GM23338 (cell line): ENCODE data around the gene PDE4B. TPM values are rescaled to one million over a fixed set of nuclear protein-coding genes. Genes with fewer than 3 reads are reported as not detected.

Experiments used
- ATAC-seq: fragments of 200-7000 bp; cut with Tn5 transposase; 3 replicates; pipeline ENCODE4 v1.9.1; 2020
- DNase-seq: peaks from one replicate; pipeline ENCODE4 v3.0.0-alpha.2; 2015; ENCODE audit warnings: low spot score
- H2AFZ ChIP-seq: fragments of 200-600 bp; sonication (generic); 2 replicates; pipeline ENCODE4 v1.8.0; 2016; ENCODE audit warnings: antibody characterized with exemption, mild to moderate bottlenecking, moderate library complexity
- H3F3A ChIP-seq: fragments of 200-600 bp; sonication (generic); replicated peaks from 2 replicates; pipeline ENCODE4 v1.8.0; 2017; ENCODE audit warnings: antibody characterized with exemption, mixed run types, low read depth
- H3K27ac ChIP-seq: fragments of 200-600 bp; sonication (generic); 2 replicates; pipeline ENCODE4 v1.6.1; 2016; ENCODE audit warnings: low read depth
- H3K27me3 ChIP-seq: fragments of 200-600 bp; sonication (generic); 2 replicates; pipeline ENCODE4 v1.8.0; 2016; ENCODE audit warnings: mild to moderate bottlenecking, mixed run types, moderate library complexity; ENCODE audit not compliant: insufficient read depth
- H3K36me3 ChIP-seq: fragments of 200-600 bp; sonication (generic); 2 replicates; pipeline ENCODE4 v1.8.0; 2016; ENCODE audit warnings: mild to moderate bottlenecking; ENCODE audit not compliant: insufficient read depth
- H3K4me1 ChIP-seq: fragments of 200-600 bp; sonication (generic); 2 replicates; pipeline ENCODE4 v1.8.0; 2016; ENCODE audit warnings: mild to moderate bottlenecking, moderate library complexity; ENCODE audit not compliant: insufficient read depth
- H3K4me2 ChIP-seq: fragments of 200-600 bp; sonication (generic); 2 replicates; pipeline ENCODE4 v1.7.1; 2017; ENCODE audit warnings: mixed run types
- H3K4me3 ChIP-seq: fragments of 200-600 bp; sonication (generic); 2 replicates; pipeline ENCODE4 v1.6.1; 2016; ENCODE audit warnings: mixed run types
- H3K79me2 ChIP-seq: fragments of 200-600 bp; sonication (generic); replicated peaks from 2 replicates; pipeline ENCODE4 v1.8.0; 2017; ENCODE audit warnings: mild to moderate bottlenecking; ENCODE audit not compliant: insufficient read depth
- H3K9me2 ChIP-seq: fragments of 200-600 bp; sonication (generic); 2 replicates; pipeline ENCODE4 v1.8.0; 2017; ENCODE audit not compliant: insufficient read depth
- H4K20me1 ChIP-seq: fragments of 200-600 bp; sonication (generic); replicated peaks from 2 replicates; pipeline ENCODE4 v1.8.0; 2017; ENCODE audit warnings: mild to moderate bottlenecking; ENCODE audit not compliant: insufficient read depth
- H3K27ac Mint-ChIP-seq: 2 replicates; pipeline ENCODE4 v1.8.0; 2020; ENCODE audit warnings: inconsistent platforms, mild to moderate bottlenecking, moderate library complexity, mixed read lengths
- H3K27me3 Mint-ChIP-seq: 3 replicates; pipeline ENCODE4 v1.8.0; 2022; ENCODE audit warnings: low read depth, mild to moderate bottlenecking, moderate library complexity, mixed read lengths, inconsistent platforms; ENCODE audit not compliant: insufficient read depth, poor library complexity
- H3K36me3 Mint-ChIP-seq: 3 replicates; pipeline ENCODE4 v1.8.0; 2021; ENCODE audit warnings: low read depth, mild to moderate bottlenecking, inconsistent platforms, moderate library complexity, mixed read lengths
- H3K4me1 Mint-ChIP-seq: 3 replicates; pipeline ENCODE4 v1.8.0; 2020; ENCODE audit warnings: mild to moderate bottlenecking, inconsistent platforms, mixed read lengths
- H3K4me3 Mint-ChIP-seq: 3 replicates; pipeline ENCODE4 v1.8.0; 2021; ENCODE audit warnings: moderate library complexity, mild to moderate bottlenecking, inconsistent platforms, mixed read lengths
- H3K9me3 Mint-ChIP-seq: 3 replicates; pipeline ENCODE4 v1.8.0; 2020; ENCODE audit warnings: moderate library complexity, mild to moderate bottlenecking, inconsistent platforms, mixed read lengths
- CREB1 ChIP-seq: fragments of 250-450 bp; sonication (Bioruptor Pico); IDR thresholded peaks from 2 replicates; pipeline ENCODE4 v1.5.0; 2020; ENCODE audit warnings: low read depth, mild to moderate bottlenecking, moderate library complexity
- ETS1 ChIP-seq: IDR thresholded peaks from 2 replicates; pipeline ENCODE4 v1.6.1; 2016; ENCODE audit warnings: antibody characterized with exemption
- EZH2 ChIP-seq: fragments of 200-600 bp; sonication (generic); IDR thresholded peaks from one replicate; pipeline ENCODE4 v1.8.0; 2017; ENCODE audit warnings: antibody characterized with exemption, mild to moderate bottlenecking, low read depth; ENCODE audit not compliant: unreplicated experiment
- JUNB ChIP-seq: IDR thresholded peaks from one replicate; pipeline ENCODE4 v1.6.1; 2016; ENCODE audit warnings: antibody characterized with exemption; ENCODE audit not compliant: unreplicated experiment
- NANOG ChIP-seq: IDR thresholded peaks from 2 replicates; pipeline ENCODE4 v1.6.1; 2016; ENCODE audit warnings: antibody characterized with exemption, borderline replicate concordance
- REST ChIP-seq: IDR thresholded peaks from one replicate; pipeline ENCODE4 v1.6.1; 2018; ENCODE audit warnings: antibody characterized with exemption; ENCODE audit not compliant: unreplicated experiment
- STAT1 ChIP-seq: IDR thresholded peaks from one replicate; pipeline ENCODE4 v1.6.1; 2016; ENCODE audit warnings: antibody characterized with exemption; ENCODE audit not compliant: unreplicated experiment
- ZNF462 ChIP-seq: fragments of 250-450 bp; sonication (Bioruptor Pico); IDR thresholded peaks from 2 replicates; pipeline ENCODE4 v1.5.0; 2020; ENCODE audit warnings: mild to moderate bottlenecking, moderate library complexity
- polyA plus RNA-seq: library from polyadenylated mRNA; unstranded; fragments of >200 nt; fragmentation: Nextera tagmentation; extraction: Ambion mirVana; gene quantifications from 2 replicates; pipeline ENCODE4 v1.2.1, GENCODE V29; 2016
- total RNA-seq: library from RNA; depleted of rRNA; stranded (reverse); fragments of >200 nt; shearing (Covaris generic); gene quantifications from 2 replicates; pipeline ENCODE4 v1.2.3, GENCODE V29; 2014
- TF ChIP-seq, protein P1 (sequence below), 2 experiments: fragments of 200-600 bp in 1 of 2; sonication (generic) in 1 of 2; conservative IDR thresholded peaks; 2 replicates each; pipeline versions ENCODE4 v1.5.1 to v1.6.1; 2016 to 2017; ENCODE audit warnings: antibody characterized with exemption in 2 of 2, low read depth in 2 of 2, mild to moderate bottlenecking in 2 of 2, moderate library complexity in 1 of 2

Gene PDE4B
- total and polyA plus RNA-seq, 2 experiments from 2014 or later = 14.0 to 25.6 TPM

- TF ChIP-seq CREB1 (CRISPR knock-in tag) (no peak), STAT1 (no peak)
- TF ChIP-seq, protein P1, sequence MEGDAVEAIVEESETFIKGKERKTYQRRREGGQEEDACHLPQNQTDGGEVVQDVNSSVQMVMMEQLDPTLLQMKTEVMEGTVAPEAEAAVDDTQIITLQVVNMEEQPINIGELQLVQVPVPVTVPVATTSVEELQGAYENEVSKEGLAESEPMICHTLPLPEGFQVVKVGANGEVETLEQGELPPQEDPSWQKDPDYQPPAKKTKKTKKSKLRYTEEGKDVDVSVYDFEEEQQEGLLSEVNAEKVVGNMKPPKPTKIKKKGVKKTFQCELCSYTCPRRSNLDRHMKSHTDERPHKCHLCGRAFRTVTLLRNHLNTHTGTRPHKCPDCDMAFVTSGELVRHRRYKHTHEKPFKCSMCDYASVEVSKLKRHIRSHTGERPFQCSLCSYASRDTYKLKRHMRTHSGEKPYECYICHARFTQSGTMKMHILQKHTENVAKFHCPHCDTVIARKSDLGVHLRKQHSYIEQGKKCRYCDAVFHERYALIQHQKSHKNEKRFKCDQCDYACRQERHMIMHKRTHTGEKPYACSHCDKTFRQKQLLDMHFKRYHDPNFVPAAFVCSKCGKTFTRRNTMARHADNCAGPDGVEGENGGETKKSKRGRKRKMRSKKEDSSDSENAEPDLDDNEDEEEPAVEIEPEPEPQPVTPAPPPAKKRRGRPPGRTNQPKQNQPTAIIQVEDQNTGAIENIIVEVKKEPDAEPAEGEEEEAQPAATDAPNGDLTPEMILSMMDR (conservative IDR thresholded peaks at IDR 0.05; ENCODE audit: low read depth in 2 of 2) = no peak
Observed at GRCh38 chr1:66206563-66207144, 414.0 kb downstream of the PDE4B start (continued).

- H3K4me3 ChIP-seq = no peak overlapping the region
- H3K27me3 ChIP-seq = no peaks in the 10 kb centered on the region
- no peaks in the 10 kb centered on the region for H3F3A ChIP-seq
- Mint-ChIP-seq H3K4me1 (no peaks in the 10 kb centered on the region), H3K36me3 (peaks cover 27% of the 10 kb centered on the region), H3K27ac (no peak overlapping the region), H3K27me3 (peaks cover 4% of the 10 kb centered on the region), H3K4me3 (no peak overlapping the region), H3K9me3 (peaks cover 36% of the 10 kb centered on the region)
- TF ChIP-seq STAT1 = no peak
- TF ChIP-seq REST = no peak
- TF ChIP-seq EZH2 = no peak
- TF ChIP-seq ZNF462 = no peak
- no peak for TF ChIP-seq NANOG
- TF ChIP-seq ETS1 = no peak
- no peak for TF ChIP-seq JUNB
- no peak overlapping the region for H2AFZ ChIP-seq
- H3K27ac ChIP-seq = no peak overlapping the region
- H3K4me1 ChIP-seq = no peaks in the 10 kb centered on the region
- peaks cover 9% of the 10 kb centered on the region; the same call in 1 of the 2 replicates for H3K36me3 ChIP-seq
- DNase-seq = no peak
- peaks cover 13% of the 10 kb centered on the region; the same call in 1 of the 2 replicates for H3K9me2 ChIP-seq
- H3K79me2 ChIP-seq = no peaks in the 10 kb centered on the region
- no peak for ATAC-seq
- H4K20me1 ChIP-seq = no peaks in the 10 kb centered on the region
- no peak overlapping the region for H3K4me2 ChIP-seq
Observed at GRCh38 chr1:66207484-66207883, 414.8 kb downstream of the PDE4B start.
